H1 (cell line): ENCODE results near the gene FES. TPM values are rescaled to one million over a fixed set of nuclear protein-coding genes. Genes with fewer than 3 reads are reported as not detected.

ENCODE experiments used
- CTCF ChIA-PET: fragments of 300-600 bp; sonication (Branson Sonifier 250); formaldehyde crosslinking; loops from one replicate; lab custom pipeline; 2021; ENCODE audit not compliant: partially characterized antibody; lab: Charles Lee
- POLR2A ChIA-PET: fragments of 300-600 bp; sonication (Branson Sonifier 250); formaldehyde crosslinking; loops from one replicate; lab custom pipeline; 2021; ENCODE audit warnings: inconsistent platforms; ENCODE audit not compliant: partially characterized antibody; lab: Charles Lee
- DNase-seq, 2 experiments: peaks; one replicate each; pipeline versions ENCODE4 v3.0.0 to v3.0.0-alpha.2; 2010 to 2022; ENCODE audit warnings: low spot score in 2 of 2, low read depth in 1 of 2, mixed read lengths in 1 of 2
- FAIRE-seq: peaks from 2 replicates; lab custom pipeline; 2011; peaks lifted over from hg19 to GRCh38; lab: Jason Lieb, UNC
- H2AFZ ChIP-seq: 2 replicates; pipeline ENCODE4 v1.8.1; 2012; ENCODE audit warnings: low read length, inconsistent platforms
- H2AK5ac ChIP-seq: 2 replicates; pipeline ENCODE4 v1.6.1; 2013; ENCODE audit warnings: low read depth, low read length
- H2BK120ac ChIP-seq: replicated peaks from 2 replicates; pipeline ENCODE3; 2013; ENCODE audit warnings: low read depth, low read length, inconsistent platforms
- H2BK12ac ChIP-seq: 2 replicates; pipeline ENCODE4 v1.6.1; 2013; ENCODE audit warnings: low read depth, low read length
- H2BK15ac ChIP-seq: 2 replicates; pipeline ENCODE4 v1.6.1; 2013; ENCODE audit warnings: low read length
- H2BK20ac ChIP-seq: 2 replicates; pipeline ENCODE4 v1.6.1; 2013; ENCODE audit warnings: low read length
- H2BK5ac ChIP-seq: 2 replicates; pipeline ENCODE4 v1.6.1; 2013; ENCODE audit warnings: low read depth, low read length
- H3K14ac ChIP-seq: 2 replicates; pipeline ENCODE4 v1.6.1; 2013; ENCODE audit warnings: inconsistent platforms; ENCODE audit not compliant: insufficient read length
- H3K18ac ChIP-seq: 2 replicates; pipeline ENCODE4 v1.6.1; 2013; ENCODE audit warnings: low read length; ENCODE audit errors: extremely low read depth
- H3K23ac ChIP-seq: 2 replicates; pipeline ENCODE4 v1.6.1; 2013; ENCODE audit warnings: inconsistent platforms; ENCODE audit not compliant: insufficient read length
- H3K23me2 ChIP-seq: 2 replicates; pipeline ENCODE4 v1.6.1; 2013; ENCODE audit warnings: low read depth, low read length
- H3K27ac ChIP-seq: 2 replicates; pipeline ENCODE4 v1.6.1; 2011; ENCODE audit warnings: low read depth, low read length, inconsistent platforms
- H3K27me3 ChIP-seq, 4 experiments: replicated peaks in 1 of 4; 1 replicate in 1 of 4; 2 replicates in 3 of 4; pipeline versions ENCODE4 v1.6.1 to v1.8.1; 2011 to 2013; ENCODE audit warnings: low read length in 3 of 4, mild to moderate bottlenecking in 3 of 4, inconsistent platforms in 2 of 4, mixed read lengths in 2 of 4, moderate library complexity in 1 of 4; ENCODE audit not compliant: control insufficient read depth in 3 of 4, insufficient read depth in 3 of 4; ENCODE audit errors: extremely low read depth in 1 of 4
- H3K36me3 ChIP-seq, 4 experiments: 2 replicates each; pipeline versions ENCODE4 v1.6.1 to v1.8.1; 2011 to 2013; ENCODE audit warnings: mild to moderate bottlenecking in 4 of 4, low read length in 3 of 4, moderate library complexity in 2 of 4, control low read depth in 1 of 4, inconsistent platforms in 1 of 4; ENCODE audit not compliant: insufficient read depth in 4 of 4, control insufficient read depth in 2 of 4
- H3K4ac ChIP-seq: replicated peaks from 2 replicates; pipeline ENCODE3; 2013; ENCODE audit warnings: low read length, low read depth, mixed read lengths, inconsistent platforms; ENCODE audit not compliant: insufficient read length
- H3K4me1 ChIP-seq, 4 experiments: replicated peaks in 1 of 4; 1 replicate in 1 of 4; 2 replicates in 3 of 4; pipeline versions ENCODE4 v1.6.1 to v1.8.1; 2011 to 2013; ENCODE audit warnings: low read length in 3 of 4, inconsistent platforms in 2 of 4, mixed read lengths in 1 of 4; ENCODE audit not compliant: insufficient read depth in 4 of 4, control insufficient read depth in 3 of 4
- H3K4me2 ChIP-seq, 2 experiments: 2 replicates each; pipeline versions ENCODE4 v1.6.1 to v1.8.1; 2011 to 2013; ENCODE audit warnings: low read depth in 2 of 2, low read length in 2 of 2, control low read depth in 1 of 2, inconsistent platforms in 1 of 2, mild to moderate bottlenecking in 1 of 2; ENCODE audit not compliant: insufficient read depth in 1 of 2
- H3K4me3 ChIP-seq, 4 experiments: fragments of 200-600, 300-600 bp in 1 of 4; sonication (generic), shearing (Covaris generic), sonication (Bioruptor Twin) in 1 of 4; 2 replicates each; pipeline versions ENCODE4 v1.5.1 to v1.8.1; 2011 to 2016; ENCODE audit warnings: low read length in 4 of 4, low read depth in 3 of 4, control low read depth in 2 of 4, inconsistent platforms in 2 of 4, mild to moderate bottlenecking in 2 of 4, mixed read lengths in 1 of 4, moderate library complexity in 1 of 4; ENCODE audit not compliant: insufficient read depth in 2 of 4; ENCODE audit errors: extremely low read depth in 1 of 4
- H3K56ac ChIP-seq: replicated peaks from 2 replicates; pipeline ENCODE3; 2013; ENCODE audit warnings: low read depth, mild to moderate bottlenecking, mixed read lengths, low read length, inconsistent platforms; ENCODE audit not compliant: insufficient read length
- H3K79me1 ChIP-seq: 2 replicates; pipeline ENCODE4 v1.6.1; 2013; ENCODE audit warnings: low read depth, low read length, control low read depth
- H3K79me2 ChIP-seq, 2 experiments: 2 replicates each; pipeline versions ENCODE4 v1.6.1 to v1.8.1; 2012 to 2013; ENCODE audit warnings: low read length in 2 of 2, mild to moderate bottlenecking in 2 of 2, inconsistent platforms in 1 of 2; ENCODE audit not compliant: insufficient read depth in 2 of 2, control insufficient read depth in 1 of 2
- H3K9ac ChIP-seq, 4 experiments: replicated peaks in 1 of 4; 1 replicate in 1 of 4; 2 replicates in 3 of 4; pipeline versions ENCODE4 v1.6.1 to v1.8.1; 2011 to 2013; ENCODE audit warnings: low read depth in 3 of 4, low read length in 3 of 4, control low read depth in 2 of 4, mild to moderate bottlenecking in 2 of 4, moderate library complexity in 2 of 4, inconsistent platforms in 1 of 4; ENCODE audit errors: extremely low read depth in 1 of 4
- H3K9me3 ChIP-seq, 2 experiments: 2 replicates each; pipeline versions ENCODE4 v1.6.1 to v1.8.1; 2012 to 2013; ENCODE audit warnings: mild to moderate bottlenecking in 2 of 2, moderate library complexity in 2 of 2, control low read depth in 1 of 2, inconsistent platforms in 1 of 2, low read depth in 1 of 2, low read length in 1 of 2, mixed read lengths in 1 of 2; ENCODE audit not compliant: insufficient read depth in 2 of 2
- H4K20me1 ChIP-seq, 2 experiments: replicated peaks in 1 of 2; 2 replicates each; pipeline versions ENCODE3 to v1.8.1; 2011 to 2013; ENCODE audit warnings: inconsistent platforms in 2 of 2, low read length in 2 of 2, mild to moderate bottlenecking in 1 of 2; ENCODE audit not compliant: insufficient read depth in 2 of 2, control insufficient read depth in 1 of 2
- H4K5ac ChIP-seq: 2 replicates; pipeline ENCODE4 v1.6.1; 2013; ENCODE audit warnings: low read length, low read depth, mixed read lengths, inconsistent platforms; ENCODE audit not compliant: insufficient read length
- H4K8ac ChIP-seq: 2 replicates; pipeline ENCODE4 v1.8.0; 2013; ENCODE audit warnings: mild to moderate bottlenecking, moderate library complexity, low read length, inconsistent platforms; ENCODE audit not compliant: insufficient read depth; ENCODE audit errors: extremely low read depth
- H4K91ac ChIP-seq: replicated peaks from 2 replicates; pipeline ENCODE3; 2013; ENCODE audit warnings: low read length, mixed read lengths, inconsistent platforms; ENCODE audit not compliant: insufficient read length
- CBX8 ChIP-seq: fragments of 300-800, 300-1000 bp; sonication (generic); IDR thresholded peaks from 2 replicates; pipeline ENCODE4 v1.7.1; 2016; ENCODE audit warnings: low read depth, low read length, borderline replicate concordance
- CEBPB ChIP-seq: IDR thresholded peaks from 2 replicates; pipeline ENCODE4 v1.6.1; 2012; ENCODE audit warnings: low read depth, low read length
- GABPA ChIP-seq: IDR thresholded peaks from 2 replicates; pipeline ENCODE4 v1.6.1; 2011; ENCODE audit warnings: mild to moderate bottlenecking, low read length, moderate library complexity, borderline replicate concordance; ENCODE audit not compliant: insufficient read depth
- KDM1A ChIP-seq: fragments of 200-600, 300-600 bp; sonication (generic); IDR thresholded peaks from 2 replicates; pipeline ENCODE4 v1.7.1; 2016; ENCODE audit warnings: mild to moderate bottlenecking, low read length, borderline replicate concordance
- SP4 ChIP-seq: IDR thresholded peaks from 2 replicates; pipeline ENCODE4 v1.6.1; 2012; ENCODE audit warnings: low read length, inconsistent platforms
- WGBS, 2 experiments: shearing (Covaris generic) in 1 of 2; methylation state at CpG; one replicate each; pipeline versions ENCODE4 v1.1.6 to v1.1.7; 2013 to 2015; ENCODE audit warnings: low lambda C conversion rate in 2 of 2, mixed read lengths in 2 of 2, inconsistent platforms in 1 of 2, low coverage in 1 of 2, missing lambda C conversion rate in 1 of 2; ENCODE audit not compliant: insufficient replicate concordance in 2 of 2, insufficient coverage in 1 of 2, insufficient read length in 1 of 2; ENCODE audit errors: extremely low coverage in 1 of 2, missing lambda C conversion rate in 1 of 2; 5-methylcytosine and 5-hydroxymethylcytosine counted together
- polyA plus RNA-seq, 7 experiments: library from polyadenylated mRNA; depleted of rRNA in 3 of 7; stranded (reverse) in 5 of 7; unstranded in 2 of 7; fragments of >200 nt in 5 of 7; fragments of 200-250 nt in 2 of 7; gene quantifications; 1 replicate in 5 of 7; 2 replicates in 1 of 7; 4 replicates in 1 of 7; pipeline versions ENCODE4 v1.2.1 to v1.2.3, GENCODE V29; 2011 to 2013; ENCODE audit warnings: missing spikeins in 2 of 7, mixed read lengths in 2 of 7
- total RNA-seq: library from RNA; stranded (reverse); fragmentation: NEBNext Ultra II Directional; extraction: Animal tissue kit (Norgen Biotek cat#: 25700); gene quantifications from 2 replicates; pipeline ENCODE4 v1.2.1, GENCODE V29; 2021

The FES gene
- total and polyA plus RNA-seq, 2 of the 8 experiments (the other 6 are each of a cell fraction or from before 2014, with no cell fraction given), result 8.5 to 8.6 TPM

GRCh38 chr15:90902040-90902839 is 17.9 kb downstream of the FES start:
- peak overlapping the region; percentile 91 to 97 for H3K4me2 ChIP-seq
- no peak overlapping the region for H4K91ac ChIP-seq
- H3K9ac ChIP-seq, result peak overlapping the region in 3 of 4 experiments; percentile 45 to 53 (median 53); a peak in 4 of 7 replicates
- 0 out of 2 replicates have a peak overlapping the region, but pooled peaks have one; percentile 8 for H4K8ac ChIP-seq
- no peak overlapping the region for H2BK15ac ChIP-seq
- peak overlapping the region; percentile 12 for H2AFZ ChIP-seq
- no peak overlapping the region for H2AK5ac ChIP-seq
- no peak overlapping the region for H2BK12ac ChIP-seq
- H4K20me1 ChIP-seq, result peaks cover 0 to 5% of the 10 kb centered on the region in 2 experiments
- WGBS, 2 experiments, result 2% methylated on average over 35 of the region's 71 CpGs; no CpG with 5 or more reads in 1 of the 2 experiments
- peaks cover 5 to 8% (median 7%) of the 10 kb centered on the region in 4 experiments; a peak in 6 of 7 replicates for H3K4me1 ChIP-seq
- H3K79me1 ChIP-seq, result no peaks in the 10 kb centered on the region
- FAIRE-seq (no peak), DNase-seq (peak in 1 of 2 experiments; percentile 86)
- POLR2A ChIA-PET, result interaction anchor here (0.9 to 3.3 kb wide), 4 partner anchors 17 to 52 kb away, joined by 3 to 24 read pairs (median 4); partner anchors contain the start of genes HDDC3, RCCD1 and UNC45A
- H3K9me3 ChIP-seq, result no peaks in the 10 kb centered on the region
- peaks cover 14% of the 10 kb centered on the region; the same call in 1 of the 2 replicates for H3K23me2 ChIP-seq
- H2BK120ac ChIP-seq, result no peak overlapping the region
- H4K5ac ChIP-seq, result no peak overlapping the region
- no peak overlapping the region for H3K23ac ChIP-seq
- peaks cover 0 to 16% (median 9%) of the 10 kb centered on the region in 4 experiments; a peak in 5 of 7 replicates for H3K27me3 ChIP-seq
- H3K79me2 ChIP-seq, result no peaks in the 10 kb centered on the region
- no peak overlapping the region for H3K4ac ChIP-seq
- no peak overlapping the region for H3K56ac ChIP-seq
- no peak overlapping the region for H3K27ac ChIP-seq
- H3K18ac ChIP-seq, result 0 out of 2 replicates have a peak overlapping the region, but pooled peaks have one; percentile 48
- peak overlapping the region; percentile 35; the same call in 1 of the 2 replicates for H2BK5ac ChIP-seq
- CTCF ChIA-PET, result interaction anchor here (0.7 to 13.3 kb wide), 18 partner anchors 8 to 1045 kb away, joined by 3 to 187 read pairs (median 3); partner anchors contain the start of genes FES, HDDC3 and UNC45A
- no peak overlapping the region for H2BK20ac ChIP-seq
- H3K4me3 ChIP-seq, result peak overlapping the region; percentile 52 to 77 (median 73)
- H3K36me3 ChIP-seq, result no peaks in the 10 kb centered on the region; a peak in 2 of 8 replicates
- H3K14ac ChIP-seq, result no peak overlapping the region
- TF ChIP-seq SP4 (no peak), GABPA (no peak; the same call in 1 of the 2 replicates), CEBPB (no peak), KDM1A (no peak), CBX8 (no peak)
